Activated T-cell treated with anti-CD3 and anti-CD28 coated beads, Interleukin-2, amount 50 U/mL, for 72 hours (primary cell): Measurements from ENCODE around the gene ZCCHC10. TPM values are rescaled to one million over a fixed set of nuclear protein-coding genes. Genes with fewer than 3 reads are reported as not detected.
"Not testable (repeated sequence)": the region's sequence is repeated elsewhere in the genome, so short reads cannot be mapped to it uniquely, and the experiment has no call there.

ENCODE experiments used
- ATAC-seq, 2 donors: fragments of 150-1000 bp; cut with Tn5 transposase; replicated peaks in 1 of 2; 2 replicates each; pipeline ENCODE4 v1.10.0; 2021; ENCODE audit warnings: moderate library complexity in 2 of 2, mild to moderate bottlenecking in 1 of 2
- DNase-seq, 2 donors: peaks; one replicate each; pipeline ENCODE4 v3.0.0; 2021 to 2022; ENCODE audit warnings: mixed read lengths in 1 of 2
- H3K27ac Mint-ChIP-seq: one replicate; pipeline ENCODE4 v1.8.0; 2022; ENCODE audit warnings: mild to moderate bottlenecking, moderate library complexity, mixed read lengths
- H3K27me3 Mint-ChIP-seq: one replicate; pipeline ENCODE4 v1.8.0; 2022; ENCODE audit warnings: low read depth, mixed read lengths
- H3K36me3 Mint-ChIP-seq, 2 donors: one replicate each; pipeline ENCODE4 v1.8.0; 2022; ENCODE audit warnings: mixed read lengths in 2 of 2, mild to moderate bottlenecking in 1 of 2; ENCODE audit not compliant: insufficient read depth in 2 of 2
- H3K4me1 Mint-ChIP-seq: one replicate; pipeline ENCODE4 v1.8.0; 2022; ENCODE audit warnings: low read depth, mixed read lengths
- H3K4me3 Mint-ChIP-seq, 2 donors: one replicate each; pipeline ENCODE4 v1.8.0; 2022; ENCODE audit warnings: mild to moderate bottlenecking in 2 of 2, mixed read lengths in 2 of 2, moderate library complexity in 2 of 2
- H3K9me3 Mint-ChIP-seq, 2 donors: one replicate each; pipeline ENCODE4 v1.8.0; 2022; ENCODE audit warnings: mixed read lengths in 2 of 2
- total RNA-seq, 2 donors: library from RNA; stranded (reverse); gene quantifications; one replicate each; pipeline ENCODE4 v1.2.3, GENCODE V29; 2022

Gene ZCCHC10
- total RNA-seq, 2 donors from 2014 or later: 23.7 to 30.6 TPM

- no peak overlapping the region for H3K27ac Mint-ChIP-seq
These were observed 38.6 kb downstream of the ZCCHC10 start for GRCh38 chr5:132987531-132988408.

GRCh38 chr5:132982971-132983370 lies 43.4 kb downstream of the ZCCHC10 start:
- not testable (repeated sequence) for H3K9me3 Mint-ChIP-seq, DNase-seq, H3K4me3 Mint-ChIP-seq, ATAC-seq, H3K27me3 Mint-ChIP-seq, H3K36me3 Mint-ChIP-seq, H3K27ac Mint-ChIP-seq, H3K4me1 Mint-ChIP-seq

More at GRCh38 chr5:132987531-132988408, 38.6 kb downstream of the ZCCHC10 start:
- no peaks in the 10 kb centered on the region for H3K9me3 Mint-ChIP-seq
- H3K27me3 Mint-ChIP-seq: no peaks in the 10 kb centered on the region
- no peaks in the 10 kb centered on the region for H3K36me3 Mint-ChIP-seq
- ATAC-seq: no peak
- no peak for DNase-seq
- no peaks in the 10 kb centered on the region for H3K4me1 Mint-ChIP-seq
- no peak overlapping the region for H3K4me3 Mint-ChIP-seq

- ATAC-seq: no peak
- Mint-ChIP-seq H3K27ac (no peak overlapping the region), H3K4me3 (no peak overlapping the region), H3K9me3 (peaks cover 0 to 6% of the 10 kb centered on the region in 2 donors), H3K27me3 (no peaks in the 10 kb centered on the region), H3K4me1 (no peaks in the 10 kb centered on the region), H3K36me3 (peaks cover 3 to 4% of the 10 kb centered on the region in 2 donors)
- no peak for DNase-seq
These were observed 45.1 kb downstream of the ZCCHC10 start for GRCh38 chr5:132981288-132981687.

DNA sequence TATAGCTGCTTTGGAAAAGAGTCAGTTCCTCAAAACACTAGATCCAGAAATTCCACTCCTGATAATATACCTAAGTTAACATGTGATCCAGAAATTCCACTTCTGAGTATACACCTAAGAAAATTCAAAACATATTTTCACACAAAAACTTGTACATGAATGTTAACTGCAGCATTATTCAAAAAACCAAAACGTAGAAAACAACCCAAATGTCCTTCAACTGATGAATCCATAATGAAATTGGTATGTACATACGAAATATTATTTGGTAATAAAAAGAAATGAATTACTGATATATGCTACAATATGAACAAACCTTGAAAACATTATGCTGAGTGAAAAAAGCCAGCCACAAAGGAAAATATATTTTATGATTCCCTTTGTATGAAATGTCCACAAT lies 46.4 kb downstream of the ZCCHC10 start:
- Mint-ChIP-seq H3K27me3 (no peaks in the 10 kb centered on the region), H3K4me3 (no peak overlapping the region), H3K36me3 (peaks cover 3 to 4% of the 10 kb centered on the region in 2 donors), H3K27ac (no peak overlapping the region), H3K9me3 (peaks cover 0 to 6% of the 10 kb centered on the region in 2 donors), H3K4me1 (no peaks in the 10 kb centered on the region)
- ATAC-seq (no peak), DNase-seq (no peak)

DNA sequence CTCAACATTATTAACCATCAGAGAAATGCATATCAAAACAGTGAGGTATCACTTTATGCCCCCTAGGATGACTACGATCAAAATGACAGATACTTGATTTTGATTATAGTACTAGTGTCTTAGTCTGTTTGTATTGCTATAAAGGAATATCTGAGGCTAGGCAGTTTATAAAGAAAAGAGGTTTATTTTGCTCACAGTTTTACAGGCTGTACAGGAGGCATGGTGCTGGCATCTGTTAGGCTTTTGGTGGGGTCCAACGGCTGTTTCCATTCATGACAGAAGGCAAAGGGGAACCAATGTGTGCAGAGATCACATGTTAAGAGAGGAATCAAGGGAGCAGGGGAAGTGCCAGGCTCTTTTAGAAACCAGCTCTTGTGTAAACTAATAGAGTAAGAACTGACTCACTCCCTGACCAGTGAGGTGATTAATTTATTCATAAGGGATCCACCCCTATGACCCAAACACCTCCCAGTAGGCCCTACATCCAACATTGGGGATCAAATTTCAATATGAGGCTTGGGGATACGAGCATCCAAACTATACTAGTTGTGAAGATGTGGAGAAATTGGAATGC lies 46.9 kb downstream of the ZCCHC10 start:
- Mint-ChIP-seq H3K4me1 (no peaks in the 10 kb centered on the region), H3K36me3 (peaks cover 3 to 4% of the 10 kb centered on the region in 2 donors), H3K9me3 (peaks cover 0 to 6% of the 10 kb centered on the region in 2 donors), H3K27me3 (no peaks in the 10 kb centered on the region), H3K27ac (no peak overlapping the region), H3K4me3 (no peak overlapping the region)
- ATAC-seq (no peak), DNase-seq (no peak)

GRCh38 chr5:132976852-132977251 lies 49.5 kb downstream of the ZCCHC10 start:
- no peak for ATAC-seq

GRCh38 chr5:132972436-132972828 lies 53.9 kb downstream of the ZCCHC10 start:
- H3K27me3 Mint-ChIP-seq, H3K9me3 Mint-ChIP-seq, H3K4me1 Mint-ChIP-seq, H3K36me3 Mint-ChIP-seq, H3K4me3 Mint-ChIP-seq, ATAC-seq, H3K27ac Mint-ChIP-seq, DNase-seq: not testable (repeated sequence)

More at GRCh38 chr5:132976852-132977251, 49.5 kb downstream of the ZCCHC10 start:
- peaks cover 3 to 4% of the 10 kb centered on the region in 2 donors for H3K36me3 Mint-ChIP-seq
- no peaks in the 10 kb centered on the region for H3K27me3 Mint-ChIP-seq
- no peaks in the 10 kb centered on the region for H3K4me1 Mint-ChIP-seq
- no peak overlapping the region for H3K27ac Mint-ChIP-seq
- DNase-seq: no peak
- H3K9me3 Mint-ChIP-seq: peaks cover 0 to 6% of the 10 kb centered on the region in 2 donors
- H3K4me3 Mint-ChIP-seq: no peak overlapping the region

GRCh38 chr5:132971483-132972435 lies 54.6 kb downstream of the ZCCHC10 start:
- Mint-ChIP-seq H3K36me3 (peaks cover under 1% of the 10 kb centered on the region in 2 donors), H3K4me1 (no peaks in the 10 kb centered on the region), H3K27me3 (no peaks in the 10 kb centered on the region), H3K27ac (no peak overlapping the region), H3K9me3 (peaks cover 0 to under 1% of the 10 kb centered on the region in 2 donors), H3K4me3 (no peak overlapping the region)
- DNase-seq (no peak), ATAC-seq (no peak)

- Mint-ChIP-seq H3K27ac (no peak overlapping the region), H3K4me1 (peaks cover 29% of the 10 kb centered on the region), H3K27me3 (no peaks in the 10 kb centered on the region), H3K4me3 (no peak overlapping the region), H3K9me3 (no peaks in the 10 kb centered on the region), H3K36me3 (peaks cover 1 to 5% of the 10 kb centered on the region in 2 donors)
- DNase-seq (no peak), ATAC-seq (no peak)
These were observed 61.2 kb downstream of the ZCCHC10 start for GRCh38 chr5:132965120-132965519.

GRCh38 chr5:132963171-132964104 lies 62.9 kb downstream of the ZCCHC10 start, which contains the start of gene AFF4:
Gene AFF4, minus strand, starts transcription at chr5:132963634. Its CDS starts 26,445 bp downstream, at chr5:132937189.
- DNase-seq (peak; percentile 93 to 94), ATAC-seq (peak; percentile 93 to 94)
- no peaks in the 10 kb centered on the region for H3K9me3 Mint-ChIP-seq
- H3K36me3 Mint-ChIP-seq: peaks cover 1 to 5% of the 10 kb centered on the region in 2 donors
- peaks cover 43% of the 10 kb centered on the region for H3K4me1 Mint-ChIP-seq
- H3K27me3 Mint-ChIP-seq: no peaks in the 10 kb centered on the region
- H3K4me3 Mint-ChIP-seq: peak within 1 kb of the TSS; percentile 91 to 99
- H3K27ac Mint-ChIP-seq: peak within 1 kb of the TSS; percentile 100

GRCh38 chr5:132962429-132963021 lies 63.8 kb downstream of the ZCCHC10 start:
- H3K4me3 Mint-ChIP-seq: peak overlapping the region; percentile 91 to 99
- H3K4me1 Mint-ChIP-seq: peaks cover 44% of the 10 kb centered on the region
- H3K27ac Mint-ChIP-seq: peak overlapping the region; percentile 100

More at GRCh38 chr5:132962429-132963021, 63.8 kb downstream of the ZCCHC10 start:
- H3K27me3 Mint-ChIP-seq: no peaks in the 10 kb centered on the region
- H3K36me3 Mint-ChIP-seq: peaks cover 1 to 5% of the 10 kb centered on the region in 2 donors
- ATAC-seq (no peak), DNase-seq (peak; percentile 15 to 29)
- H3K9me3 Mint-ChIP-seq: no peaks in the 10 kb centered on the region
